SK-N-SH (cell line): ENCODE measurements around the gene JPT2. TPM values are rescaled to one million over a fixed set of nuclear protein-coding genes. Genes with fewer than 3 reads are reported as not detected.

Experiments used
- CTCF ChIA-PET: fragments of 300-600, 350-600 bp; formaldehyde crosslinking; extraction: SDS; loops from one replicate; lab custom pipeline; 2021; lab: Yijun Ruan, JAX
- POLR2A ChIA-PET: fragments of 350-600 bp; sonication (Branson Sonifier 250); formaldehyde crosslinking; extraction: SDS; loops from one replicate; lab custom pipeline; 2020; ENCODE audit warnings: antibody characterized with exemption, inconsistent platforms; lab: Yijun Ruan, JAX
- DNase-seq: peaks from one replicate; pipeline ENCODE4 v3.0.0; 2012
- H2AFZ ChIP-seq: fragments of 200-600 bp; sonication (generic); 2 replicates; pipeline ENCODE4 v1.8.1; 2016; ENCODE audit warnings: antibody characterized with exemption, mild to moderate bottlenecking, low read depth
- H3F3A ChIP-seq: fragments of 200-600 bp; sonication (generic); replicated peaks from 2 replicates; pipeline ENCODE3; 2016; ENCODE audit warnings: antibody characterized with exemption, mild to moderate bottlenecking; ENCODE audit not compliant: insufficient read depth
- H3K27ac ChIP-seq, 2 experiments: fragments of 200-500 bp in 1 of 2; fragments of 200-600 bp in 1 of 2; sonication (Bioruptor generic) in 1 of 2; sonication (generic), shearing (Covaris generic) in 1 of 2; 2 replicates each; pipeline versions ENCODE4 v1.5.1 to v1.6.1; 2014 to 2016; ENCODE audit warnings: low read depth in 2 of 2, inconsistent platforms in 1 of 2, low read length in 1 of 2, mild to moderate bottlenecking in 1 of 2, mixed read lengths in 1 of 2
- H3K27me3 ChIP-seq: fragments of 200-600 bp; sonication (generic), shearing (Covaris generic); 2 replicates; pipeline ENCODE4 v1.6.1; 2016; ENCODE audit warnings: mixed run types; ENCODE audit not compliant: insufficient read depth
- H3K36me3 ChIP-seq, 2 experiments: fragments of 200-500 bp in 1 of 2; fragments of 200-600 bp in 1 of 2; sonication (Bioruptor generic) in 1 of 2; sonication (generic) in 1 of 2; replicated peaks in 1 of 2; 2 replicates each; pipeline versions ENCODE3 to v1.5.1; 2014 to 2016; ENCODE audit warnings: low read length in 1 of 2, mild to moderate bottlenecking in 1 of 2; ENCODE audit not compliant: insufficient read depth in 2 of 2, control insufficient read depth in 1 of 2
- H3K4me1 ChIP-seq, 2 experiments: fragments of 200-500 bp in 1 of 2; fragments of 200-600 bp in 1 of 2; sonication (Bioruptor generic) in 1 of 2; sonication (generic), shearing (Covaris generic) in 1 of 2; 2 replicates each; pipeline versions ENCODE4 v1.5.1 to v1.6.1; 2014 to 2016; ENCODE audit warnings: low read depth in 1 of 2, low read length in 1 of 2, mixed run types in 1 of 2; ENCODE audit not compliant: insufficient read depth in 2 of 2, control insufficient read depth in 1 of 2
- H3K4me2 ChIP-seq: fragments of 200-600 bp; sonication (generic), shearing (Covaris generic); 2 replicates; pipeline ENCODE4 v1.6.1; 2017; ENCODE audit warnings: mixed run types
- H3K4me3 ChIP-seq, 2 experiments: fragments of 200-500 bp in 1 of 2; fragments of 200-600 bp in 1 of 2; sonication (Bioruptor generic) in 1 of 2; sonication (generic), shearing (Covaris generic) in 1 of 2; 2 replicates each; pipeline versions ENCODE4 v1.5.1 to v1.8.1; 2014 to 2016; ENCODE audit warnings: low read depth in 2 of 2, inconsistent platforms in 1 of 2, low read length in 1 of 2, mild to moderate bottlenecking in 1 of 2, mixed read lengths in 1 of 2, moderate library complexity in 1 of 2
- H3K79me2 ChIP-seq: fragments of 200-600 bp; sonication (generic); 2 replicates; pipeline ENCODE4 v1.8.1; 2017; ENCODE audit warnings: mild to moderate bottlenecking; ENCODE audit not compliant: insufficient read depth
- H3K9ac ChIP-seq: fragments of 200-600 bp; sonication (generic); 2 replicates; pipeline ENCODE4 v1.6.1; 2017; ENCODE audit warnings: mixed run types
- H3K9me2 ChIP-seq: fragments of 200-600 bp; sonication (generic); 2 replicates; pipeline ENCODE4 v1.6.1; 2017; ENCODE audit warnings: mixed run types
- H3K9me3 ChIP-seq: fragments of 200-600 bp; sonication (generic); 2 replicates; pipeline ENCODE4 v1.6.1; 2017; ENCODE audit warnings: mixed run types, mild to moderate bottlenecking, moderate library complexity
- H4K20me1 ChIP-seq: fragments of 200-600 bp; sonication (generic); 2 replicates; pipeline ENCODE4 v1.6.1; 2017; ENCODE audit warnings: mild to moderate bottlenecking, mixed run types; ENCODE audit not compliant: insufficient read depth
- CHD2 ChIP-seq: fragments of 150-350 bp; IDR thresholded peaks from 2 replicates; pipeline ENCODE4 v1.6.1; 2018; ENCODE audit warnings: low read length; ENCODE audit not compliant: partially characterized antibody
- EP300 ChIP-seq, 2 experiments: IDR thresholded peaks; 2 replicates each; pipeline versions ENCODE4 v1.4.0 to v1.6.1; 2012; ENCODE audit warnings: borderline replicate concordance in 1 of 2, low read depth in 1 of 2, low read length in 1 of 2
- EZH2phosphoT487 ChIP-seq: fragments of 200-600 bp; sonication (generic); IDR thresholded peaks from 2 replicates; pipeline ENCODE4 v1.6.1; 2017; ENCODE audit warnings: low read depth, mixed run types, mild to moderate bottlenecking, antibody characterized with exemption, moderate library complexity, borderline replicate concordance
- FOXJ3 ChIP-seq: sonication (generic); formaldehyde crosslinking; IDR thresholded peaks from 2 replicates; pipeline ENCODE4 v1.5.1; 2020; ENCODE audit warnings: mild to moderate bottlenecking, missing genetic modification reagents
- FOXM1 ChIP-seq: IDR thresholded peaks from 2 replicates; pipeline ENCODE4 v1.4.0; 2012; ENCODE audit warnings: low read depth, mild to moderate bottlenecking
- GABPA ChIP-seq: IDR thresholded peaks from 2 replicates; pipeline ENCODE4 v1.4.0; 2012; ENCODE audit warnings: low read depth, mild to moderate bottlenecking
- GATA2 ChIP-seq: sonication (generic); formaldehyde crosslinking; IDR thresholded peaks from 2 replicates; pipeline ENCODE4 v1.5.0; 2020; ENCODE audit warnings: mild to moderate bottlenecking, missing genetic modification reagents
- JUND ChIP-seq: IDR thresholded peaks from 2 replicates; pipeline ENCODE4 v1.4.0; 2012
- MAX ChIP-seq: IDR thresholded peaks from 2 replicates; pipeline ENCODE4 v1.4.0; 2012; ENCODE audit warnings: low read depth
- MEF2A ChIP-seq: IDR thresholded peaks from 2 replicates; pipeline ENCODE4 v1.4.0; 2012; ENCODE audit warnings: low read depth, borderline replicate concordance
- MXI1 ChIP-seq: IDR thresholded peaks from 2 replicates; pipeline ENCODE4 v1.6.1; 2012; ENCODE audit warnings: mild to moderate bottlenecking, low read depth, low read length, improper control_type of control experiment
- NFIC ChIP-seq: IDR thresholded peaks from 2 replicates; pipeline ENCODE4 v1.4.0; 2012; ENCODE audit warnings: borderline replicate concordance
- NRF1 ChIP-seq: IDR thresholded peaks from 2 replicates; pipeline ENCODE4 v1.6.1; 2012; ENCODE audit warnings: low read depth, mild to moderate bottlenecking, low read length
- PBX3 ChIP-seq: IDR thresholded peaks from 2 replicates; pipeline ENCODE4; 2012
- RAD21 ChIP-seq: IDR thresholded peaks from 2 replicates; pipeline ENCODE4 v1.6.1; 2012; ENCODE audit warnings: mild to moderate bottlenecking, low read length
- RCOR1 ChIP-seq: fragments of 150-350 bp; IDR thresholded peaks from 2 replicates; pipeline ENCODE4 v1.6.1; 2017; ENCODE audit warnings: antibody characterized with exemption, low read length
- RFX5 ChIP-seq: IDR thresholded peaks from 2 replicates; pipeline ENCODE4 v1.6.1; 2012; ENCODE audit warnings: mild to moderate bottlenecking, improper control_type of control experiment, low read length
- RXRA ChIP-seq: IDR thresholded peaks from 2 replicates; pipeline ENCODE4 v1.4.0; 2012; ENCODE audit warnings: low read depth, mild to moderate bottlenecking, borderline replicate concordance
- TAF1 ChIP-seq: IDR thresholded peaks from 2 replicates; pipeline ENCODE4 v1.6.1; 2012; ENCODE audit warnings: low read depth, mild to moderate bottlenecking, low read length, moderate library complexity, borderline replicate concordance
- TCF12 ChIP-seq: IDR thresholded peaks from 2 replicates; pipeline ENCODE4 v1.4.0; 2012
- TEAD4 ChIP-seq: IDR thresholded peaks from 2 replicates; pipeline ENCODE4 v1.4.0; 2012; ENCODE audit warnings: mild to moderate bottlenecking, borderline replicate concordance; ENCODE audit not compliant: insufficient read depth
- YY1 ChIP-seq: IDR thresholded peaks from 2 replicates; pipeline ENCODE4 v1.4.0; 2012; ENCODE audit warnings: low read depth, mild to moderate bottlenecking
- WGBS: methylation state at CpG from one replicate; pipeline ENCODE4 v1.1.6; 2017; ENCODE audit warnings: low lambda C conversion rate; 5-methylcytosine and 5-hydroxymethylcytosine counted together
- polyA plus RNA-seq, 3 experiments: library from polyadenylated mRNA; depleted of rRNA; stranded (reverse); fragments of >200 nt; gene quantifications; 2 replicates each; pipeline ENCODE4 v1.2.3, GENCODE V29; 2012
- TF ChIP-seq, protein P1 (sequence below): fragments of 150-350 bp; IDR thresholded peaks from 2 replicates; pipeline ENCODE4 v1.6.1; 2016; ENCODE audit warnings: mild to moderate bottlenecking, low read depth, low read length

The JPT2 gene
- polyA plus RNA-seq, 1 of the 3 experiments (the other 2 are of a cell fraction) = 67.4 TPM

DNA sequence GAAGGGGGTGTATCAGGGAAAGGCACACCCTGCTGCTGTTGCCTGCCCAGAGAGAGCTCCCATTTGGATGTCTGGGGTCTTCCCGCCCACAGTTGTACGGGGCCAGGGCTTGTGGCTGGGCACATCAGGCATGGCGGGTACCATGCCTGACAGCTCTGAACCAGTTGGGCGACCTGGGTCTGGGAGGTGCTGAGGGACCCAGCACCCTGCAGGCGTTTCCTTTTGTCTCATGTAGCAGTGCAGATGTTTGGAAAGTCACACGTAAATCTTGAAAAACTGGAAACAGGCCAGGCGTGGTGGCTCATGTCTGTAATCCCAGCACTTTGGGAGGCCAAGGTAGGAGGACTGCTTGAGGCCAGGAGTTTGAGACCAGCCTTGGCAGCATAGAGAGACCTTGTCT is 8.4 kb upstream of the JPT2 start:
- Histone ChIP-seq H3K36me3 (peaks cover 18 to 88% of the 10 kb centered on the region in 2 experiments), H3K4me3 (no peak overlapping the region), H3K9ac (no peak overlapping the region), H3K9me2 (no peaks in the 10 kb centered on the region), H2AFZ (no peak overlapping the region), H3K4me1 (0 out of 4 replicates have a peak, but pooled peaks cover 0 to 3% of the 10 kb centered on the region in 2 experiments), H3K4me2 (no peak overlapping the region), H4K20me1 (no peaks in the 10 kb centered on the region), H3F3A (peaks cover 5% of the 10 kb centered on the region), H3K27me3 (no peaks in the 10 kb centered on the region), H3K9me3 (no peaks in the 10 kb centered on the region), H3K27ac (no peak overlapping the region), H3K79me2 (no peaks in the 10 kb centered on the region)
- ChIA-PET CTCF (interaction anchor here (1.5 kb wide), 1 partner anchor 54 kb away, joined by 5 read pairs; no protein-coding TSS in a partner anchor), POLR2A (interaction anchor here (0.8 kb wide), 1 partner anchor 9 kb away, joined by 3 read pairs; the partner anchor contains the start of gene JPT2)
- TF ChIP-seq, protein P1, sequence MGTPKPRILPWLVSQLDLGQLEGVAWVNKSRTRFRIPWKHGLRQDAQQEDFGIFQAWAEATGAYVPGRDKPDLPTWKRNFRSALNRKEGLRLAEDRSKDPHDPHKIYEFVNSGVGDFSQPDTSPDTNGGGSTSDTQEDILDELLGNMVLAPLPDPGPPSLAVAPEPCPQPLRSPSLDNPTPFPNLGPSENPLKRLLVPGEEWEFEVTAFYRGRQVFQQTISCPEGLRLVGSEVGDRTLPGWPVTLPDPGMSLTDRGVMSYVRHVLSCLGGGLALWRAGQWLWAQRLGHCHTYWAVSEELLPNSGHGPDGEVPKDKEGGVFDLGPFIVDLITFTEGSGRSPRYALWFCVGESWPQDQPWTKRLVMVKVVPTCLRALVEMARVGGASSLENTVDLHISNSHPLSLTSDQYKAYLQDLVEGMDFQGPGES = no peak
- TF ChIP-seq MAX (no peak), NFIC (no peak), NRF1 (no peak), GABPA (no peak), TEAD4 (no peak), FOXJ3 (CRISPR knock-in tag) (no peak), EP300 (IDR thresholded peaks at IDR 0.05; ENCODE audit: borderline replicate concordance in 1 of 2, low read depth in 1 of 2, low read length in 1 of 2) (no peak), RXRA (no peak)
- no peak for DNase-seq
- 95% methylated on average over 2 of the region's 7 CpGs for WGBS

DNA sequence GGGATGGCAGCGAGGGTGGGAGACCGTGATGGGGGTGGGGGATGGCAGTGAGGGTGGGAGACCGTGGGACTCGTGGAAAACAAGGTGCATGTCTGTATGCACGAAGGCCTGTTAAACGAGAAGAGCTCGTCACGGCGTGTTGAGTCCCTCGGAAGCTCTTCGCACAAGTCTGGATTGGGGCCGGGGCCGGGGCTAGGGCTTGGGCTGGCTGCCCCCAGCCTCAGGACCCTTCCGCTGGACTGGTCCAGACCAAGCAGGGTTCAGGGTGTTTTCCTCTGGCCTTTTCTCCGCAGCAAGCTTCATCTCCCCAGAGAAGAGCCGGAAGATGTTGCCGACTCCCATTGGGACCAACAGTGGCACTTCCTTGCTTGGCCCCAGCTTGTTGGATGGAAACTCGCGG is 7.7 kb upstream of the JPT2 start:
- Histone ChIP-seq H3K4me2 (no peak overlapping the region), H3K9me3 (no peaks in the 10 kb centered on the region), H3F3A (peaks cover 10% of the 10 kb centered on the region), H3K36me3 (peaks cover 12 to 87% of the 10 kb centered on the region in 2 experiments), H4K20me1 (no peaks in the 10 kb centered on the region), H3K9ac (no peak overlapping the region), H3K79me2 (no peaks in the 10 kb centered on the region), H3K27ac (no peak overlapping the region), H3K27me3 (no peaks in the 10 kb centered on the region), H3K4me1 (0 out of 4 replicates have a peak, but pooled peaks cover 0 to 6% of the 10 kb centered on the region in 2 experiments), H2AFZ (no peak overlapping the region), H3K9me2 (no peaks in the 10 kb centered on the region), H3K4me3 (no peak overlapping the region)
- TF ChIP-seq GABPA = no peak
- no peak for TF ChIP-seq NFIC
- TF ChIP-seq TCF12 = no peak
- no peak for TF ChIP-seq TAF1
- no peak for TF ChIP-seq CHD2
- no peak for TF ChIP-seq FOXJ3 (CRISPR knock-in tag)
- no peak for TF ChIP-seq YY1
- TF ChIP-seq TEAD4 = no peak
- TF ChIP-seq FOXM1 = no peak
- no peak for TF ChIP-seq RCOR1
- TF ChIP-seq PBX3 = no peak
- TF ChIP-seq EP300 (IDR thresholded peaks at IDR 0.05; ENCODE audit: borderline replicate concordance in 1 of 2, low read depth in 1 of 2, low read length in 1 of 2) = no peak
- TF ChIP-seq RFX5 = no peak
- no peak for TF ChIP-seq MXI1
- no peak for TF ChIP-seq GATA2
- no peak for TF ChIP-seq JUND
- no peak for TF ChIP-seq MEF2A
- TF ChIP-seq EZH2phosphoT487 = no peak
- TF ChIP-seq RAD21 = no peak
- CTCF ChIA-PET = no interaction called here
- DNase-seq = no peak
- POLR2A ChIA-PET = interaction anchor here (0.8 kb wide), 1 partner anchor 8 kb away, joined by 3 read pairs; the partner anchor contains the start of gene JPT2
- 93% methylated on average over 15 of the region's 19 CpGs for WGBS
